GM12874 (cell line): ENCODE results near the gene SAE1.

Experiments used
- CTCF ChIP-seq: IDR thresholded peaks from 2 replicates; pipeline ENCODE4 v1.5.1; 2011; ENCODE audit warnings: low read depth, mild to moderate bottlenecking, control low read depth, low read length, moderate library complexity; ENCODE audit not compliant: insufficient read depth

SAE1 gene

GRCh38 chr19:47135156-47135555 is 4.5 kb downstream of the SAE1 start:
- no peak for TF ChIP-seq CTCF

- no peak for TF ChIP-seq CTCF
These were observed 11.1 kb downstream of the SAE1 start for GRCh38 chr19:47141695-47142094.

GRCh38 chr19:47142779-47143178 is 12.1 kb downstream of the SAE1 start:
- TF ChIP-seq CTCF: no peak

GRCh38 chr19:47143322-47144073 is 12.9 kb downstream of the SAE1 start:
- TF ChIP-seq CTCF: no peak

GRCh38 chr19:47144630-47145029 is 14.0 kb downstream of the SAE1 start:
- TF ChIP-seq CTCF: no peak

- no peak for TF ChIP-seq CTCF
These were observed 15.2 kb downstream of the SAE1 start for GRCh38 chr19:47145639-47146486.

GRCh38 chr19:47146920-47147319 is 16.3 kb downstream of the SAE1 start:
- no peak for TF ChIP-seq CTCF
